ENCODE data around the gene TMEM143.

TMEM143 gene

DNA sequence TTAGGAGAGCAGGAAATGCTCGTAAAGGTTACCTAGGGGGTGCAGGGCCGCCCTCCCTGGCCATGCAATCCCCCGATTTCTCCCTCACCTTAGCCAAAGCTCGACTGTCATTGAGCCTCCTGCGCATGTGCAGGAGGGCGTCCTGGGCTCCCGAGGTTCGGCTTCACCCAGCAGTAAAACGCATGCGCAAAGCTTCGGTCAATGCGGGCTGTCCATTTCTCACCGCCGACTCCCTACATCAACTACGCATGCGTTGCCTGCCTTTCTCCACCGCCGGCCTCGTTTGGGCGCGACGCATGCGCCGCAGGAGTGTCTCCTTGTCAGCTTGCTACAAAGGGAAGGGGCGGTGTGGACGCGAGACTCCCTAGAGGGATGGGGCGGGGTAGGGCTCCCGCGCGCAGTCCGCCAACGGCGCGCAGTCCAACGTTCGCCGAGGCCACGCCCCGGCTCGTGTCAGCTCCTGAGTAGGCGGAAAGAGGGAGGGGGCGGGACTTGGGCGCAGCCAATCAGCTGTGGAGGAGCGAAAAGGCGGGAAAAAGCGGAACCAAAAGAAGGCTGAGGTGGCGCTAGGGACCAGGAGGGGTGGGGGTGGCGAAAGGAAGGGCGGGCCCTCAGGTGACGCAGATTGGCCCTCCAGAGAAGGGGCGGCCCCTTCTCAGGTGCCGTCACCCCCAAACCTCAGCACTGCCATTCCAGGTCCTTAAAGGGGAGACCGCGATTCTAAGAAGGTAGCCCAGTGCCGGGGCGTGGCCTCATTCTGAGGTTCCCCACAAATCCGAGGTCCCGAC, at the start of gene TMEM143, which contains the start of gene SYNGR4:
Gene TMEM143 (minus strand): TSS at position 131 of the 788 bp plus-strand sequence. CDS start 20 bp downstream, at position 111.
Gene SYNGR4 (plus strand): TSS at position 558 of the 788 bp plus-strand sequence. CDS start 1,476 bp downstream, outside the sequence.
- Histone ChIP-seq H3K27me3 (ENCODE audit: control insufficient read depth, insufficient read depth, low read length) (no peaks in the 10 kb centered on the region), H3K4me1 (ENCODE audit: control insufficient read depth, insufficient read depth, low read length) (peaks cover 6% of the 10 kb centered on the region), H3K9me3 (ENCODE audit: control insufficient read depth, insufficient read depth, low read depth, low read length) (no peaks in the 10 kb centered on the region), H3K9ac (ENCODE audit: low read length) (peak within 1 kb of the TSS; percentile 81), H3K4me3 (ENCODE audit: low read depth, low read length) (peak within 1 kb of the TSS; percentile 66), H3K36me3 (ENCODE audit: control insufficient read depth, insufficient read depth, low read length) (no peaks in the 10 kb centered on the region), H3K27ac (ENCODE audit: low read depth, low read length) (peak within 1 kb of the TSS; percentile 36; the same call in 1 of the 2 replicates)

DNA sequence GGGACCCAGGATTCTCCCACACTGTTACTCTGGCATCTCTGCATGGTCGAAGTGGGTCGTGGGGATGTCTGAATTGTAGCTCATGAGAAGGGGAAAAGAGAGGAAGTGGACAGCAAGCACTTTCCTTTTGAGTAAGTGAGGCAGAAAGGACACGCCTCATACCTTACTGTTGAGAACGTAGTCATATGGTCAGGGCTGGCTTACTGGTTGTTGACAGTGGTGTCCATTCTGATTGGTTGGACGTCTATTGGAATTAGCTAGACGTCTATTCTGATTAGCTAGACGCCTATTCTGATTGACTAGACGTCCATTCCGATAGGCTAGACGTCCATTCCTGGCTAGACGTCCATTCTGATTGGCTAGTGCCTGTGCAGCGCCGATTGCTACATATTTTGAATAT, 42.1 kb upstream of the TMEM143 start:
- H3K27me3 ChIP-seq (ENCODE audit: control insufficient read depth, insufficient read depth, low read length), result no peaks in the 10 kb centered on the region
- H3K4me1 ChIP-seq (ENCODE audit: control insufficient read depth, insufficient read depth, low read length), result peaks cover 13% of the 10 kb centered on the region
- H3K9me3 ChIP-seq (ENCODE audit: control insufficient read depth, insufficient read depth, low read depth, low read length), result no peaks in the 10 kb centered on the region
- no peak overlapping the region for H3K9ac ChIP-seq (ENCODE audit: low read length)
- no peaks in the 10 kb centered on the region for H3K36me3 ChIP-seq (ENCODE audit: control insufficient read depth, insufficient read depth, low read length)
- H3K4me3 ChIP-seq (ENCODE audit: low read depth, low read length), result no peak overlapping the region
- no peak overlapping the region for H3K27ac ChIP-seq (ENCODE audit: low read depth, low read length)

DNA sequence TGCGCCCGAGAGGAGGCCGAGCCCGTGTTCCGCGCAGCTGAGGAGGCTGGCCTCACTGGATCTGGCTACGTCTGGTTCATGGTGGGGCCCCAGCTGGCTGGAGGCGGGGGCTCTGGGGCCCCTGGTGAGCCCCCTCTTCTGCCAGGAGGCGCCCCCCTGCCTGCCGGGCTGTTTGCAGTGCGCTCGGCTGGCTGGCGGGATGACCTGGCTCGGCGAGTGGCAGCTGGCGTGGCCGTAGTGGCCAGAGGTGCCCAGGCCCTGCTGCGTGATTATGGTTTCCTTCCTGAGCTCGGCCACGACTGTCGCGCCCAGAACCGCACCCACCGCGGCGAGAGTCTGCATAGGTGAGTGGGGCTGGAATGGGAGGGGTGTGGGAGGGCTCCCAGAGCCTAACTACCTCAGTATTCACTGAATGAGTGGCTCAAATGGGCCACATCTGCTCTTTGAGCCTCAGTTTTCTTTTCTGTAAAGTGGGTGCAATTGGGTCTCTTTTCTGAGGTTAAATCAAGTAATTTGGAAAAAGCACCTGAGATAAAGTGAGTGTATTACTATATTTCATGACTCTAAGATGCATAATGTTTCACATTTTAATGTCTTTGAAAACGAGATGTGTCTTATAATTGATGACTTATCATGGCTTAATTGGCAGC, 41.4 kb upstream of the TMEM143 start:
- no peak overlapping the region for H3K4me3 ChIP-seq (ENCODE audit: low read depth, low read length)
- H3K9ac ChIP-seq (ENCODE audit: low read length), result no peak overlapping the region
- H3K27me3 ChIP-seq (ENCODE audit: control insufficient read depth, insufficient read depth, low read length), result no peaks in the 10 kb centered on the region
- H3K9me3 ChIP-seq (ENCODE audit: control insufficient read depth, insufficient read depth, low read depth, low read length), result no peaks in the 10 kb centered on the region
- no peak overlapping the region for H3K27ac ChIP-seq (ENCODE audit: low read depth, low read length)
- H3K4me1 ChIP-seq (ENCODE audit: control insufficient read depth, insufficient read depth, low read length), result peaks cover 18% of the 10 kb centered on the region
- H3K36me3 ChIP-seq (ENCODE audit: control insufficient read depth, insufficient read depth, low read length), result no peaks in the 10 kb centered on the region

DNA sequence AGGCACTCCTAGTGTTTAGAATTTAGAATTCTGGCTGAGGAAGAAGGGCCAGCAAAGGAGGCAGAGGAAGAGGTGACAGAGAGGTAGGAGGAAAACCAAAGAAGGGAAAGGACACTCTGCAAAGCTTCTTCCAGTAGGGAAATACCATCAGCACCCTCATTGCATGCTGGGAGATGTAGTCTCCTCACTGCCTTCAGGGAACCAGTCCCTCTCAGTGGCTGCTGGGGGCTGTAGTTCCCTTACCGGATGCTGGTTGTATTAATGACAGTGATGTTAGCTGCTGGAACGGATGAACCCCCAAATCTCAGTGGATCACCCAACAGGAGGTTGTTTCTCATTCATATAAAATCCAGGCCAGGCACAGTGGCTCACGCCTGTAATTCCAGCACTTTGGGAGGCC, 39.9 kb upstream of the TMEM143 start:
- H3K9me3 ChIP-seq (ENCODE audit: control insufficient read depth, insufficient read depth, low read depth, low read length), result no peaks in the 10 kb centered on the region
- H3K27me3 ChIP-seq (ENCODE audit: control insufficient read depth, insufficient read depth, low read length), result no peaks in the 10 kb centered on the region
- no peak overlapping the region for H3K9ac ChIP-seq (ENCODE audit: low read length)
- no peaks in the 10 kb centered on the region for H3K36me3 ChIP-seq (ENCODE audit: control insufficient read depth, insufficient read depth, low read length)
- no peak overlapping the region for H3K27ac ChIP-seq (ENCODE audit: low read depth, low read length)
- no peak overlapping the region for H3K4me3 ChIP-seq (ENCODE audit: low read depth, low read length)
- H3K4me1 ChIP-seq (ENCODE audit: control insufficient read depth, insufficient read depth, low read length), result peaks cover 21% of the 10 kb centered on the region

DNA sequence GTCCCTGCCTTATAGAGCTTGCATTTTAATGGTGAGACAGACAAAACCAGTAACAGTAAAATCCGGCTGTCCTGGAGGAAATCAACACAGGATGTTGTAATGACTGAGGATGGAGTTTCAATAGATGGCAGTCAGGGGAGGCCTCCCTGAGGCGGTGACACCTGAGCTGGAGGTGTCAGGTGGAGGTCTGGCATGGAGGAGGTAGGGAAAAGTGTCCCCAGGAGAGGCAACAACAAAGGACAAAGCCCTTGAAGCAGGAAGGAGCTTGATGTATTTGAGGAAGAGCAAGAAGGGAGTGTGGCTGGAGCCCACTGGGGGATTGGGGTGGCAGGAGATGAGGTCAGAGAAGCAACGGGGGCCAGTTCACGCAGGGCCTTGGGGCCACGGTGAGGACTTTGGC, 37.5 kb upstream of the TMEM143 start:
- H3K9me3 ChIP-seq (ENCODE audit: control insufficient read depth, insufficient read depth, low read depth, low read length), result no peaks in the 10 kb centered on the region
- H3K36me3 ChIP-seq (ENCODE audit: control insufficient read depth, insufficient read depth, low read length), result no peaks in the 10 kb centered on the region
- H3K9ac ChIP-seq (ENCODE audit: low read length), result peak overlapping the region; percentile 37
- H3K27me3 ChIP-seq (ENCODE audit: control insufficient read depth, insufficient read depth, low read length), result peaks cover 19% of the 10 kb centered on the region
- H3K4me1 ChIP-seq (ENCODE audit: control insufficient read depth, insufficient read depth, low read length), result peaks cover 35% of the 10 kb centered on the region
- H3K27ac ChIP-seq (ENCODE audit: low read depth, low read length), result peak overlapping the region; percentile 34
- no peak overlapping the region for H3K4me3 ChIP-seq (ENCODE audit: low read depth, low read length)

DNA sequence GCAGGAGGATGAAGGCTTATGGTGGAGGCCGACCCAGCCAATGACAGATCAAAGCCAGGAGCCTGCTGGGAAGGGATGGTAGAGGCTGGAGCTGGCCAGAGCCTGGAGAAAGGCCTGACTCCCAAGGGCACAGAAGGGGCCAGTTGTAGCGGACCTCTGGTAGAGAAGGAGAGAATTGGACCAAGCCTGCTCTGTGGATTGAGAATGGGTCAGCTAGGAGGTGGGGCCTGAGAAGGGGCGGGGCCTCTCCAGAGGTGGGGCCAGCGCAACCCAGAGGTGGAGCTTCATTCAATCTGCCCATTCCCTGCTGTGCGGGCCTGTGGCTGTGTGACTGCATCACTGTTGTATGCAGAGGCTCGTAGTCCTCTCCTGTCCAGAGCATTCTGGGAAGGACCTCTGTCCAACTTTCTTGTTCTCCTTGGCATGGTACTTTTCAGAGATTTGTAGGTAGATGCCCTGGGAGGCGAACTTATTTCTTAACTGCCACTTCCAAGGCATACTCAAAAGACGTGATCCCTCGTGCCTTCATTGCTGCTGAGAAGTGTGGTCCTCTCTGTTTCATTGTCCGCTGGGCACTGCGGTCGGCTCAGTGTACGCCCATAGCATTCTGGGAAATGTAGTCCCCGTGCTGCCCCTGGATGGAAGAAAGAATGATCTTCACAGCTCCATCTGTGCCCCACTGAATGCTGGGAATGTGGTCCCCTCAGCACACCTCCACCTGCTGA, 36.4 kb upstream of the TMEM143 start:
- peak overlapping the region; percentile 48 for H3K27ac ChIP-seq (ENCODE audit: low read depth, low read length)

DNA sequence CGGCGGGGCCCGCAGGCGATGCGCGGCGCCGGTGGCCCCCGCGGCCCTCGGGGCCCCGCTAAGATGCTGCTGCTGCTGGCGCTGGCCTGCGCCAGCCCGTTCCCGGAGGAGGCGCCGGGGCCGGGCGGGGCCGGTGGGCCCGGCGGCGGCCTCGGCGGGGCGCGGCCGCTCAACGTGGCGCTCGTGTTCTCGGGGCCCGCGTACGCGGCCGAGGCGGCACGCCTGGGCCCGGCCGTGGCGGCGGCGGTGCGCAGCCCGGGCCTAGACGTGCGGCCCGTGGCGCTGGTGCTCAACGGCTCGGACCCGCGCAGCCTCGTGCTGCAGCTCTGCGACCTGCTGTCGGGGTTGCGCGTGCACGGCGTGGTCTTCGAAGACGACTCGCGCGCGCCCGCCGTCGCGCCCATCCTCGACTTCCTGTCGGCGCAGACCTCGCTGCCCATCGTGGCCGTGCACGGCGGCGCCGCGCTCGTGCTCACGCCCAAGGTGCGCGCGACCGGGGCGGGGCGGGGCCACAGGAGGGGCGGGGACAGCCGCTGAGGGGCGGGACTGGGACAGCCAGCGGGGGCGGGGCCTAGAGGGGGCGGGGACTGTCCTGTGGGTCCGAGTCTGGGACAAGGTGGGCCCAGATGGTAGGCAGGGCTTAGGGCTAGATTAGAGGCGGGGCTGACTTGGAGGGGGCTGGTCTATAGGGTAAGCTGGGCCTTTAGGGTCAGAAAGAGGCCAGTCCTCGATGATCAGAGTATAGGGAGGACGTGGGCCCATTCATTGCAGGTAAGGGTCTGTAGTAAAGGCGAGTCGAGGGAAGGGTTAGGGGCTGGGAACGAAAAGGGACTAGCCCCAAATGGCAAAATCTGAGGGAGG, 34.9 kb upstream of the TMEM143 start:
- Histone ChIP-seq H3K27ac (ENCODE audit: low read depth, low read length) (peak overlapping the region; percentile 32; the same call in 1 of the 2 replicates), H3K4me1 (ENCODE audit: control insufficient read depth, insufficient read depth, low read length) (peaks cover 57% of the 10 kb centered on the region), H3K4me3 (ENCODE audit: low read depth, low read length) (peak overlapping the region; percentile 74), H3K27me3 (ENCODE audit: control insufficient read depth, insufficient read depth, low read length) (peaks cover 45% of the 10 kb centered on the region), H3K9me3 (ENCODE audit: control insufficient read depth, insufficient read depth, low read depth, low read length) (no peaks in the 10 kb centered on the region), H3K36me3 (ENCODE audit: control insufficient read depth, insufficient read depth, low read length) (no peaks in the 10 kb centered on the region), H3K9ac (ENCODE audit: low read length) (peak overlapping the region; percentile 48)

More for the DNA sequence above, 36.4 kb upstream of the TMEM143 start:
- Histone ChIP-seq H3K9me3 (ENCODE audit: control insufficient read depth, insufficient read depth, low read depth, low read length) (no peaks in the 10 kb centered on the region), H3K4me3 (ENCODE audit: low read depth, low read length) (peak overlapping the region; percentile 56), H3K9ac (ENCODE audit: low read length) (peak overlapping the region; percentile 63), H3K27me3 (ENCODE audit: control insufficient read depth, insufficient read depth, low read length) (peaks cover 30% of the 10 kb centered on the region), H3K4me1 (ENCODE audit: control insufficient read depth, insufficient read depth, low read length) (peaks cover 46% of the 10 kb centered on the region), H3K36me3 (ENCODE audit: control insufficient read depth, insufficient read depth, low read length) (no peaks in the 10 kb centered on the region)

DNA sequence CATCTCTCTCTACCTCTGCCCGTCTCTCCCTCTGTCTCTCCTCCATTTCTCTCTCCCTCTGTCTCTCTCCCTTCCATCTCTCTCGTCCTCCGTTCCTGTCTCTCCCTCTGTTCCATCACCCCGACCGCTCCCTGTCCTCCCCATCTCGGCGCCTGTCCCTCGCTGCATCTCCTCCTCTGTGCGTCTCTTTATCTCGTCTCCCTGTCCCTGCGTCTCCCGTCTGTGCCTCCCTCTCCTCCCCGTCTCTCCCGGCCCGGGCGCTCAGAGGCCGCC, 34.3 kb upstream of the TMEM143 start:
- H3K9me3 ChIP-seq (ENCODE audit: control insufficient read depth, insufficient read depth, low read depth, low read length), result no peaks in the 10 kb centered on the region
- peak overlapping the region; percentile 22 for H3K9ac ChIP-seq (ENCODE audit: low read length)
- peaks cover 56% of the 10 kb centered on the region for H3K4me1 ChIP-seq (ENCODE audit: control insufficient read depth, insufficient read depth, low read length)
- H3K4me3 ChIP-seq (ENCODE audit: low read depth, low read length), result peak overlapping the region; percentile 61
- no peaks in the 10 kb centered on the region for H3K36me3 ChIP-seq (ENCODE audit: control insufficient read depth, insufficient read depth, low read length)
- peaks cover 50% of the 10 kb centered on the region for H3K27me3 ChIP-seq (ENCODE audit: control insufficient read depth, insufficient read depth, low read length)
- no peak overlapping the region for H3K27ac ChIP-seq (ENCODE audit: low read depth, low read length)

DNA sequence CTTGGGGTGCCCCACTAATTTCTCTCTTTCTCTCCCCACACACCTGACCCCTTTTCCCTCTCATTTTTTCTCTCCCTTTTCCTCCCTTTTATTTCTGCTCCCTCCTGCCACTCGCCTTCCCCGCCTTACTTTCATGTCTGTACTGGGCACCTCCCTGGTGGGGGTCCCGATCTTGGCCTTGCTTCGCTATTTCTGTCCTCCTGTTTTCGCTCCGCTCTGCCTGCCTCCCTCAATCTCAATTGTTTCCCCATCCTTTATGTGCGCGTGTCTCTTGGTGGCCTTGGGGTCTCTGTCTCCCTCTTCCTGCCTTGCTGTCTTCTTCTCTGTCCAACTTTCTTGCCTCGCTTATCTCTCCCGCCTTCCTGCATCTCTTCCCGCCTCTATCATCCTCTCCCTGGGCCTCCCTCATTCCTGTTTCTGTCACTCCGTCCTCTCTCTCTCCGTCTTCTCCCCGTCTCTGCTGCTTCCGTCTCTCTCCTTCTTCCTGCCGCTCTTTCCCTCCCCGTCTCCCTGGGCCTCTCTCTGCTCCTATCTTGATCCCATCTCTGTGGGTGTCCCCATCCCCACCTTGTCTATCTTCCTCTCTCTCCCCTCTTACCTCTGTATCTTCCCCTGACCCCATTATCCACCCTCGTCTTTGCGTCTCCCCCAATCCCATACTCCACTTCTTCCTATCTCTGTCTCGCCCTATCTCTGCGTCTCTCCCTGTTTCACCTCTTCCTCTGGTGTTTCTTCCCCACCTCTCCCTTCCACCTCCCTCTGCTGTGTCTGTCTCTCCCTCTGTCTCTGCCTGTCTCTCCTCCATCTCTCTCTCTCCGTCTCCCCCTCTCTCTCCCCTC, 33.7 kb upstream of the TMEM143 start:
- Histone ChIP-seq H3K4me3 (ENCODE audit: low read depth, low read length) (peak overlapping the region; percentile 61), H3K9ac (ENCODE audit: low read length) (peak overlapping the region; percentile 22), H3K9me3 (ENCODE audit: control insufficient read depth, insufficient read depth, low read depth, low read length) (no peaks in the 10 kb centered on the region), H3K27ac (ENCODE audit: low read depth, low read length) (no peak overlapping the region), H3K4me1 (ENCODE audit: control insufficient read depth, insufficient read depth, low read length) (peaks cover 61% of the 10 kb centered on the region), H3K36me3 (ENCODE audit: control insufficient read depth, insufficient read depth, low read length) (no peaks in the 10 kb centered on the region), H3K27me3 (ENCODE audit: control insufficient read depth, insufficient read depth, low read length) (peaks cover 55% of the 10 kb centered on the region)

DNA sequence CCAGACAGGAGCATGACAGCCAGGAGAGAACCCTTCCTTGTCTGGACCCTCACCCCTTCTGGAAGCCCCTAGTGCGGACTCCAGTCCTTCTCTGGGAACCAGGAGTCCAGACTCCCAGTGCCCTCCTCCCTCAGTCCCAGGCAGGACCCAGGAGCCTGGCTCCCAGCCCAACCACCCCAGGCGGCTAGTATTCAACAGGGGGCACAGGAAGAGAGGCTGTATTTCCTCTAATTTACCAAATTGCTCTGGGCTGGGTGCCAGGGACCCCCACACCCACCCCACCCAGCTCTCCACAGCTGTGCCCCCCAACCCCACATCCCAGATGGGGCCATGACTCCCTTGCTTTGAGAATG, 33.1 kb upstream of the TMEM143 start:
- Histone ChIP-seq H3K36me3 (ENCODE audit: control insufficient read depth, insufficient read depth, low read length) (no peaks in the 10 kb centered on the region), H3K4me3 (ENCODE audit: low read depth, low read length) (no peak overlapping the region), H3K9me3 (ENCODE audit: control insufficient read depth, insufficient read depth, low read depth, low read length) (no peaks in the 10 kb centered on the region), H3K27me3 (ENCODE audit: control insufficient read depth, insufficient read depth, low read length) (peaks cover 57% of the 10 kb centered on the region), H3K27ac (ENCODE audit: low read depth, low read length) (no peak overlapping the region), H3K9ac (ENCODE audit: low read length) (no peak overlapping the region), H3K4me1 (ENCODE audit: control insufficient read depth, insufficient read depth, low read length) (peaks cover 64% of the 10 kb centered on the region)

Data from HUES6 (cell line).